ENCODE measurements around the gene ARAP1.

The ARAP1 gene

GRCh38 chr11:72721689-72722049 lies 30.5 kb downstream of the ARAP1 start:
- DNase-seq: peak; percentile 41

GRCh38 chr11:72721276-72721675 lies 30.9 kb downstream of the ARAP1 start:
- no peak for DNase-seq

GRCh38 chr11:72720784-72721183 lies 31.4 kb downstream of the ARAP1 start:
- no peak for DNase-seq

- no peak for DNase-seq
Observed at GRCh38 chr11:72720047-72720446, 32.2 kb downstream of the ARAP1 start.

GRCh38 chr11:72719551-72719950 lies 32.7 kb downstream of the ARAP1 start:
- no peak for DNase-seq

- no peak for DNase-seq
Observed at GRCh38 chr11:72719144-72719543, 33.1 kb downstream of the ARAP1 start.

- DNase-seq: no peak
Observed at GRCh38 chr11:72718101-72718501, 34.1 kb downstream of the ARAP1 start.

- no peak for DNase-seq
Observed at GRCh38 chr11:72716788-72717435, 35.3 kb downstream of the ARAP1 start.

GRCh38 chr11:72716290-72716689 lies 35.9 kb downstream of the ARAP1 start:
- DNase-seq: no peak

GRCh38 chr11:72712841-72713240 lies 39.4 kb downstream of the ARAP1 start:
- no peak for DNase-seq

- no peak for DNase-seq
Observed at GRCh38 chr11:72712168-72712751, 39.9 kb downstream of the ARAP1 start.

GRCh38 chr11:72711141-72711540 lies 41.1 kb downstream of the ARAP1 start:
- no peak for DNase-seq

GRCh38 chr11:72710278-72710677 lies 41.9 kb downstream of the ARAP1 start:
- DNase-seq: no peak

- DNase-seq: no peak
Observed at GRCh38 chr11:72709478-72710238, 42.5 kb downstream of the ARAP1 start.

GRCh38 chr11:72707032-72707431 lies 45.2 kb downstream of the ARAP1 start:
- DNase-seq: no peak

- no peak for DNase-seq
Observed at GRCh38 chr11:72706579-72706978, 45.6 kb downstream of the ARAP1 start.

- no peak for DNase-seq
Observed at GRCh38 chr11:72705442-72706365, 46.5 kb downstream of the ARAP1 start.

- no peak for DNase-seq
Observed at GRCh38 chr11:72704783-72705265, 47.4 kb downstream of the ARAP1 start.

- DNase-seq: no peak
Observed at GRCh38 chr11:72704028-72704782, 48.0 kb downstream of the ARAP1 start.

- DNase-seq: no peak
Observed at GRCh38 chr11:72703267-72704008, 48.8 kb downstream of the ARAP1 start.

- no peak for DNase-seq
Observed at GRCh38 chr11:72702577-72703241, 49.5 kb downstream of the ARAP1 start.
